B cell (primary cell): ENCODE measurements around the gene DAB1. TPM values are rescaled to one million over a fixed set of nuclear protein-coding genes. Genes with fewer than 3 reads are reported as not detected.

Experiments used
- ATAC-seq: fragments of 200-7000 bp; cut with Tn5 transposase; one replicate; pipeline ENCODE4 v1.10.0; 2021; ENCODE audit warnings: low read depth, mild to moderate bottlenecking, moderate number of reproducible peaks, moderate library complexity
- CTCF ChIA-PET: fragments of 350-600 bp; sonication (Branson Sonifier 250); formaldehyde crosslinking; loops from one replicate; lab custom pipeline; 2021; ENCODE audit warnings: antibody characterized with exemption, inconsistent platforms; lab: Charles Lee
- POLR2A ChIA-PET: fragments of 350-600 bp; sonication (Branson Sonifier 250); formaldehyde crosslinking; loops from one replicate; lab custom pipeline; 2021; ENCODE audit warnings: antibody characterized with exemption; lab: Charles Lee
- DNase-seq: peaks from one replicate; pipeline ENCODE4 v3.0.0; 2013
- H2AFZ ChIP-seq: 2 replicates; pipeline ENCODE4 v1.6.1; 2012; ENCODE audit warnings: mild to moderate bottlenecking, low read depth, low read length; ENCODE audit not compliant: insufficient read depth, poor library complexity, severe bottlenecking
- H3K27ac ChIP-seq, 2 donors: 1 replicate in 1 of 2; 2 replicates in 1 of 2; pipeline ENCODE4 v1.5.1; 2012 to 2013; ENCODE audit warnings: low read length in 2 of 2, mild to moderate bottlenecking in 2 of 2, moderate library complexity in 1 of 2
- H3K27me3 ChIP-seq, 4 experiments: fragments of 200-600 bp in 1 of 4; sonication (generic) in 1 of 4; replicated peaks in 1 of 4; 1 replicate in 2 of 4; 2 replicates in 2 of 4; pipeline versions ENCODE4 v1.6.1 to v1.7.0; 2013 to 2016; ENCODE audit warnings: low read length in 3 of 4, mild to moderate bottlenecking in 2 of 4, mixed read lengths in 1 of 4, moderate library complexity in 1 of 4; ENCODE audit not compliant: insufficient read depth in 4 of 4, control insufficient read depth in 3 of 4; ENCODE audit errors: control extremely low read depth in 1 of 4
- H3K36me3 ChIP-seq, 2 experiments: replicated peaks in 1 of 2; 1 replicate in 1 of 2; 2 replicates in 1 of 2; pipeline versions ENCODE4 v1.6.1 to v1.7.1; 2013; ENCODE audit warnings: low read length in 1 of 2; ENCODE audit not compliant: insufficient read depth in 2 of 2, control insufficient read depth in 1 of 2; ENCODE audit errors: control extremely low read depth in 1 of 2, extremely low read depth in 1 of 2
- H3K4me1 ChIP-seq, 2 donors: fragments of 200-600 bp in 1 of 2; sonication (generic) in 1 of 2; 1 replicate in 1 of 2; 2 replicates in 1 of 2; pipeline versions ENCODE4 v1.5.1 to v1.6.1; 2013 to 2017; ENCODE audit warnings: low read length in 2 of 2; ENCODE audit not compliant: control insufficient read depth in 2 of 2, insufficient read depth in 2 of 2
- H3K4me2 ChIP-seq: replicated peaks from 2 replicates; pipeline ENCODE3; 2012; ENCODE audit warnings: mild to moderate bottlenecking, low read depth, low read length; ENCODE audit not compliant: poor library complexity, severe bottlenecking
- H3K4me3 ChIP-seq, 5 experiments: fragments of 200-600 bp in 1 of 5; sonication (generic) in 1 of 5; 1 replicate in 3 of 5; 2 replicates in 2 of 5; pipeline versions ENCODE4 v1.5.1 to v1.7.0; 2011 to 2016; ENCODE audit warnings: low read length in 4 of 5, mild to moderate bottlenecking in 4 of 5, low read depth in 2 of 5, control low read depth in 1 of 5, moderate library complexity in 1 of 5; ENCODE audit not compliant: insufficient read depth in 1 of 5; ENCODE audit errors: control extremely low read depth in 1 of 5, extremely low read depth in 1 of 5
- H3K79me2 ChIP-seq: fragments of 200-600 bp; sonication (generic); one replicate; pipeline ENCODE4 v1.6.0; 2016; ENCODE audit warnings: low read length; ENCODE audit not compliant: control insufficient read depth, insufficient read depth
- H3K9ac ChIP-seq: fragments of 200-600 bp; sonication (generic); 2 replicates; pipeline ENCODE4 v1.6.1; 2017; ENCODE audit warnings: mild to moderate bottlenecking, low read length, moderate library complexity
- H3K9me3 ChIP-seq, 3 donors: one replicate each; pipeline versions ENCODE4 v1.6.1 to v1.7.1; 2013; ENCODE audit warnings: low read length in 2 of 3; ENCODE audit not compliant: control insufficient read depth in 2 of 3, insufficient read depth in 1 of 3; ENCODE audit errors: control extremely low read depth in 1 of 3
- H4K20me1 ChIP-seq: 2 replicates; pipeline ENCODE4 v1.6.0; 2012; ENCODE audit warnings: mild to moderate bottlenecking, low read length; ENCODE audit not compliant: insufficient read depth, control insufficient read depth, poor library complexity, severe bottlenecking
- H3K27ac Mint-ChIP-seq: one replicate; pipeline ENCODE4 v1.8.0; 2021; ENCODE audit warnings: mixed read lengths
- H3K27me3 Mint-ChIP-seq: one replicate; pipeline ENCODE4 v1.8.0; 2021; ENCODE audit warnings: mixed read lengths
- H3K4me1 Mint-ChIP-seq: one replicate; pipeline ENCODE4 v1.8.0; 2021; ENCODE audit warnings: mixed read lengths
- H3K4me3 Mint-ChIP-seq: one replicate; pipeline ENCODE4 v1.8.0; 2021; ENCODE audit warnings: mixed read lengths
- H3K9me3 Mint-ChIP-seq: one replicate; pipeline ENCODE4 v1.8.0; 2022; ENCODE audit warnings: mixed read lengths; ENCODE audit not compliant: insufficient read depth
- CTCF ChIP-seq: fragments of 200-600 bp; IDR thresholded peaks from one replicate; pipeline ENCODE4 v1.8.0; 2022; ENCODE audit warnings: antibody characterized with exemption, mild to moderate bottlenecking
- EZH2 ChIP-seq: IDR thresholded peaks from 2 replicates; pipeline ENCODE4 v1.6.1; 2012; ENCODE audit warnings: borderline replicate concordance, low read depth, mild to moderate bottlenecking, moderate library complexity, low read length; ENCODE audit not compliant: insufficient read depth, poor library complexity, severe bottlenecking
- WGBS: methylation state at CpG from one replicate; pipeline ENCODE4 v1.1.5; 2013; ENCODE audit warnings: missing lambda C conversion rate; ENCODE audit not compliant: insufficient coverage; 5-methylcytosine and 5-hydroxymethylcytosine counted together
- intact Hi-C: fragments of 100-400 bp; cut with micrococcal nuclease; formaldehyde crosslinking; loops from one replicate; pipeline ENCODE4 v1.10.0; 2022
- polyA plus RNA-seq: library from polyadenylated mRNA; depleted of rRNA; stranded (reverse); fragments of >200 nt; gene quantifications from 2 replicates; pipeline ENCODE4 v1.2.3, GENCODE V29; 2012
- total RNA-seq, 2 donors: library from RNA; stranded (reverse); fragments of 120-200 nt in 1 of 2; gene quantifications; 1 replicate in 1 of 2; 2 replicates in 1 of 2; pipeline versions ENCODE4 v1.2.3 to v1.2.4, GENCODE V29; 2013 to 2022

The DAB1 gene
- total and polyA plus RNA-seq, 2 donors (not counting 1 experiment from before 2014, with no cell fraction given), result not detected

- no peaks in the 10 kb centered on the region for H3K79me2 ChIP-seq
- CTCF ChIA-PET, result no interaction called here
- Mint-ChIP-seq H3K27me3 (no peaks in the 10 kb centered on the region), H3K9me3 (no peaks in the 10 kb centered on the region), H3K4me1 (peaks cover 4% of the 10 kb centered on the region), H3K27ac (no peak overlapping the region), H3K4me3 (no peak overlapping the region)
- DNase-seq (no peak), ATAC-seq (no peak)
- no peaks in the 10 kb centered on the region for H3K4me1 ChIP-seq
- no CpG with 5 or more reads among the region's 1 CpG for WGBS
- no peak overlapping the region for H3K4me2 ChIP-seq
- no peak for TF ChIP-seq CTCF
- no peak for TF ChIP-seq EZH2
- H3K36me3 ChIP-seq, result no peaks in the 10 kb centered on the region
- no peaks in the 10 kb centered on the region for H3K9me3 ChIP-seq
- no peak overlapping the region for H2AFZ ChIP-seq
- no peaks in the 10 kb centered on the region for H3K27me3 ChIP-seq
- H3K4me3 ChIP-seq, result no peak overlapping the region
- POLR2A ChIA-PET, result no interaction called here
- intact Hi-C loops, result no loop called here
- no peak overlapping the region for H3K9ac ChIP-seq
- H4K20me1 ChIP-seq, result no peaks in the 10 kb centered on the region
- no peak overlapping the region for H3K27ac ChIP-seq
Measured at GRCh38 chr1:57134803-57135202, 289.1 kb downstream of the DAB1 start.

- no peaks in the 10 kb centered on the region for H4K20me1 ChIP-seq
- intact Hi-C loops, result no loop called here
- Mint-ChIP-seq H3K4me1 (peaks cover 4% of the 10 kb centered on the region), H3K27me3 (no peaks in the 10 kb centered on the region), H3K27ac (no peak overlapping the region), H3K9me3 (no peaks in the 10 kb centered on the region), H3K4me3 (no peak overlapping the region)
- no peak overlapping the region for H3K9ac ChIP-seq
- no peak overlapping the region for H3K27ac ChIP-seq
- H3K4me1 ChIP-seq, result no peaks in the 10 kb centered on the region
- TF ChIP-seq EZH2 (no peak), CTCF (no peak)
- H3K4me3 ChIP-seq, result no peak overlapping the region
- DNase-seq, result no peak
- H3K9me3 ChIP-seq, result no peaks in the 10 kb centered on the region
- no peaks in the 10 kb centered on the region for H3K36me3 ChIP-seq
- H3K4me2 ChIP-seq, result no peak overlapping the region
- H3K79me2 ChIP-seq, result no peaks in the 10 kb centered on the region
- POLR2A ChIA-PET, result no interaction called here
- H3K27me3 ChIP-seq, result no peaks in the 10 kb centered on the region
- WGBS, result no CpG with 5 or more reads among the region's 1 CpG
- no peak for ATAC-seq
- no peak overlapping the region for H2AFZ ChIP-seq
- CTCF ChIA-PET, result no interaction called here
Measured at GRCh38 chr1:57133686-57134085, 290.2 kb downstream of the DAB1 start.
